ENCODE results near the gene CASP6. TPM values are rescaled to one million over a fixed set of nuclear protein-coding genes. Genes with fewer than 3 reads are reported as not detected.

Gene CASP6
- total and polyA plus RNA-seq, 2 of the 8 experiments (the other 6 are each of a cell fraction or from before 2014, with no cell fraction given): 29.5 to 35.1 TPM

DNA sequence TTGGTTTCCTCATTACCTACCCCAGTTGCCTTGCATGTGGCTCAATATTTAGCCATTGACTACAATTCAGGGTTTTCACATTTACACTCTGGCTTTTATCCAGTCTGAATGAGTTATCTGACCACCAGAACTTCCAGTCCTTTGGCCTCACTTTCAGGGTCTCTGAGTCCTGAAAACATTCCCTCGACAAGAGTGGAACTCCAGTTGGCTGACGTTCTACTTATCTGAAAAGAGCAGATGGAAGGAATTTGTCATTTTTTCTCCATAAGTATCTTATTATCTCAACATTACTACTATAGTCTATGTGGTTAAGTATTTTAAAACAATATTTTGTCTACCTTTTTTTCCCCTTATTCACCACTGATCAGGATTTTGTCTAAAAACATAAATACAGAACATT, 5.2 kb upstream of the CASP6 start:
- Histone ChIP-seq H4K91ac (replicated peaks; ENCODE audit: insufficient read length, low read length) (no peak overlapping the region), H4K5ac (ENCODE audit: insufficient read length, low read depth, low read length) (no peak overlapping the region), H3K4ac (replicated peaks; ENCODE audit: insufficient read length, low read depth, low read length) (no peak overlapping the region), H3K23me2 (ENCODE audit: low read depth, low read length) (no peaks in the 10 kb centered on the region), H4K20me1 (replicated peaks in 1 of 2; ENCODE audit: control insufficient read depth in 1 of 2, insufficient read depth in 2 of 2, low read length in 2 of 2) (no peaks in the 10 kb centered on the region), H4K8ac (ENCODE audit: extremely low read depth, insufficient read depth, low read length) (no peak overlapping the region), H3K9me3 (ENCODE audit: insufficient read depth in 2 of 2, low read depth in 1 of 2, low read length in 1 of 2) (no peaks in the 10 kb centered on the region), H2BK5ac (ENCODE audit: low read depth, low read length) (no peak overlapping the region), H3K4me3 (ENCODE audit: extremely low read depth in 1 of 4, insufficient read depth in 2 of 4, low read depth in 3 of 4, low read length in 4 of 4) (no peak overlapping the region), H3K9ac (replicated peaks in 1 of 4; ENCODE audit: extremely low read depth in 1 of 4, low read depth in 3 of 4, low read length in 3 of 4) (no peak overlapping the region), H3K23ac (ENCODE audit: insufficient read length) (no peak overlapping the region), H3K4me1 (replicated peaks in 1 of 4; ENCODE audit: control insufficient read depth in 3 of 4, insufficient read depth in 4 of 4, low read length in 3 of 4) (peaks cover 0 to 4% (median 0%) of the 10 kb centered on the region in 4 experiments; a peak in 2 of 7 replicates), H3K27ac (ENCODE audit: low read depth, low read length) (no peak overlapping the region), H2BK12ac (ENCODE audit: low read depth, low read length) (no peak overlapping the region), H2BK20ac (ENCODE audit: low read length) (no peak overlapping the region), H3K79me2 (ENCODE audit: control insufficient read depth in 1 of 2, insufficient read depth in 2 of 2, low read length in 2 of 2) (no peaks in the 10 kb centered on the region), H3K56ac (replicated peaks; ENCODE audit: insufficient read length, low read depth, low read length) (no peak overlapping the region), H3K79me1 (ENCODE audit: low read depth, low read length) (no peaks in the 10 kb centered on the region), H2BK120ac (replicated peaks; ENCODE audit: low read depth, low read length) (no peak overlapping the region), H3K36me3 (ENCODE audit: control insufficient read depth in 2 of 4, insufficient read depth in 4 of 4, low read length in 3 of 4) (peaks cover 0 to 28% (median 8%) of the 10 kb centered on the region in 4 experiments; a peak in 5 of 8 replicates), H3K18ac (ENCODE audit: extremely low read depth, low read length) (no peak overlapping the region), H2AK5ac (ENCODE audit: low read depth, low read length) (no peak overlapping the region), H3K14ac (ENCODE audit: insufficient read length) (no peak overlapping the region), H3K27me3 (replicated peaks in 1 of 4; ENCODE audit: control insufficient read depth in 3 of 4, extremely low read depth in 1 of 4, insufficient read depth in 3 of 4, low read length in 3 of 4) (no peaks in the 10 kb centered on the region), H3K4me2 (ENCODE audit: insufficient read depth in 1 of 2, low read depth in 2 of 2, low read length in 2 of 2) (no peak overlapping the region), H2AFZ (ENCODE audit: low read length) (no peak overlapping the region), H2BK15ac (ENCODE audit: low read length) (no peak overlapping the region)
- POLR2A ChIA-PET (ENCODE audit: partially characterized antibody): no interaction called here
- CTCF ChIA-PET (ENCODE audit: partially characterized antibody): interaction anchor here (0.6 to 1.2 kb wide), 3 partner anchors 33 to 133 kb away, joined by 3 read pairs; no protein-coding TSS in a partner anchor
- TF ChIP-seq EZH2 (IDR thresholded peaks at IDR 0.05; ENCODE audit: low read depth, low read length, severe bottlenecking) (no peak), YY1 (IDR thresholded peaks at IDR 0.05; ENCODE audit: low read depth, low read length) (no peak), NRF1 (IDR thresholded peaks at IDR 0.05; ENCODE audit: low read depth, low read length) (no peak), BRCA1 (IDR thresholded peaks at IDR 0.05; ENCODE audit: low read depth, low read length) (no peak), GTF2F1 (IDR thresholded peaks at IDR 0.05; ENCODE audit: borderline replicate concordance, low read depth, low read length) (no peak), CEBPB (IDR thresholded peaks at IDR 0.05; ENCODE audit: low read depth, low read length) (no peak), FOSL1 (IDR thresholded peaks at IDR 0.05; ENCODE audit: insufficient read depth, low read depth, low read length) (no peak), SP4 (IDR thresholded peaks at IDR 0.05; ENCODE audit: low read length) (no peak), HDAC6 (IDR thresholded peaks at IDR 0.05; ENCODE audit: low read depth, low read length) (no peak)
- TF ChIP-seq, protein P1, sequence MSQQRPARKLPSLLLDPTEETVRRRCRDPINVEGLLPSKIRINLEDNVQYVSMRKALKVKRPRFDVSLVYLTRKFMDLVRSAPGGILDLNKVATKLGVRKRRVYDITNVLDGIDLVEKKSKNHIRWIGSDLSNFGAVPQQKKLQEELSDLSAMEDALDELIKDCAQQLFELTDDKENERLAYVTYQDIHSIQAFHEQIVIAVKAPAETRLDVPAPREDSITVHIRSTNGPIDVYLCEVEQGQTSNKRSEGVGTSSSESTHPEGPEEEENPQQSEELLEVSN (IDR thresholded peaks at IDR 0.05): no peak
- DNase-seq (ENCODE audit: low read depth in 1 of 2, low spot score in 2 of 2) (no peak), FAIRE-seq (no peak)
- WGBS, 2 experiments (ENCODE audit: extremely low coverage in 1 of 2, insufficient coverage in 1 of 2, insufficient read length in 1 of 2, insufficient replicate concordance in 2 of 2, low coverage in 1 of 2, low lambda C conversion rate in 2 of 2, missing lambda C conversion rate in 1 of 2): 87% methylated on average over 2 of the region's 2 CpGs; no CpG with 5 or more reads in 1 of the 2 experiments
